Smooth muscle cell of the brain vasculature (primary cell): ENCODE results near the gene C1orf35.

ENCODE experiments used
- DNase-seq: peaks from one replicate; pipeline ENCODE4 v3.0.0-alpha.2; 2012; ENCODE audit warnings: low read depth, low spot score

Gene C1orf35

DNA sequence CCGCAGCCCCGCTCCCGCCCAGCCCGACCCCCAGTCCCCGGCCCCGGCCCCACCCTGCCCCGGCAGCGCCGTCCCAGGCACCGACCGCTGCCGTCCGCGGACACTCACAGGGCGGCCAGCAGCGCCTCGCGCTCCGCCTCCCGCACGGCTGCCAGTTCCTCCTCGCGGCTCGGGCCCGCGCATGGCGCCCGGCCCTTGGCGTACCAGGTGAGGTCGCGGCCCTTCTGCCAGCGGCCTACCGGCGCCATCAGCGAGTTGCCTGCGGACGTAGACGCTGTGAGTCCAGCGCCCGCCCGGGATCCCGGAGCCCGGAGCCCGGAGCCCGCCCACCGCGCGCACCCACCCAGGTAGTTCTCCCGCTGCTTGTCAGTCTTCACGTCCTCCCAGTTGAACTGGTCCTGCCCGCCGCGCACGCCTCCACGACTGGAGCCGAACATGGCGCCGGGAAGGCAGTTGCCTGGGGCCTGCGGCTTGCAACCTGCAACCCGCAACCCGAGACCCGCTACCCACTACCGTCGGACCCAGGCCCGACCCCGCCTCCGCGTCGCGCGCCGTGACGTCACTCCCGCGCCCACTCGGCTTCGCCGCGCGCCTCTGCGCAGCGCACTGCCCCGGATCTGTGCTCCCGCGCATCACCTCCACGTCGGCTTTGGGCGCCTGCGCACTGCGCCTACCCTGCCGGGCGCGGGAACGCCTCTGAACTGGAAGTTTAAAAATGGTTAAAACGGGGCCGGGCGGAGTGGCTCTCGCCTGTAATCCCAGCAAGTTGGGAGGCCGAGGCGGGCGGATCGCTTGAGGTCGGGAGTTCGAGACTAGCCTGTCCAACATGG is at the start of gene C1orf35:
TSS of gene C1orf35 (minus strand) at position 535 of the 830 bp plus-strand sequence. CDS start at position 437, 98 bp downstream.
- DNase-seq: peak; percentile 85

DNA sequence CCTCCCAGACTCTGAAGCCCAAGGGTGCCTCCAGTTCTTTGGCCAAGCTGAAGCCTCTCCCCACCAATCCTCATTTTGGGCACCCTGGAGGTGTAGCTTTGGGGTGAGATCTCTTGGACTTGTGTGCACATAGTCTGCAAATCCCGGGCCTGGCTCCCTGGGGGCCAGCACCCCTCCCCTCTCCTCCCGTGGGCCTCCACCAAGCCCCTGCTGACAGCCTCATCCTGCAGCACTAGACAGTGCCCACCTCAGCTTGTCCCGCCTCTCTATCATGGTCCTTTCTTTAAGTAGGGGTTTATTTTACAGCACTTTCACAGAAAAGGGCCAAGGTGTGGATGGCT is 49.8 kb upstream of the C1orf35 start:
- no peak for DNase-seq

DNA sequence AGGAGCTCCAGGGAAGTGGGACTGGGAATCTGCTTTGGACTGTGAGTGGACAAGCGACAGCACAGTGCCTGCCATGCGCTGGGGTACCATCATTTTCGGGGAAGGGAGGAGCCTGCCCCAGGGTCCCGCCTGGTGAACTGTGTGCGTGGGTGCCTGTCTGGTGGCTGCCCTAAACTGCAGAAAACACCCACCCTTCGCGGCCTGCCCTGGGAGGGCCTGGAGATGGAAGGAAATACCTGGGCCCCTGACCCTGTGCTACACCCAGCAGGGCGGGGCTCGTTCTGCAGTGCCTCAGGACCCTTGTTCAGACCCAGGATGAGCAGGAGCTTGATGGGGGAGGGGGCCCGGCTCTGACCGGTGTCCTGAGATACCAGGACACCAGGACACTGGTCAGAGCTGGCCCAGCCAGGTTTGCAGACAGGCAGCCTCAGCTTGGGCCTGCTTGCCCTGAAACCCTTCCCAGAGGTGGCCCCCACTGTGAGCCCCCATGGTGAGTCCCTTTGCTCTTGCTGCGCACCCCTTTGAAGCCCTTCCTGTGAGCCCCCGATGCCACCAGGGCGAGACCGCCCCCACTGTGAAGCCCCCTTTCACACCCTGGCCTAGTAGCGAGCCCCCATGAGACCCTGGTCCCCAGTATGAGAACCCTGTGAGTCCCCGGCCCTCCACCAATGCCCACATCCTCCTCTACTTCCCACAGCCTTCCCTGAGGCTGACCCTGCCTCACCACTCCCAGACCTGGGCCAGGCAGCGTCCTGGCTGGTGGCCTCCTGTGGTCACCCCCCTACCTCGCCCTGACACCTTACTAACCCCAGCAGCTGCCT is 49.2 kb upstream of the C1orf35 start:
- no peak for DNase-seq

DNA sequence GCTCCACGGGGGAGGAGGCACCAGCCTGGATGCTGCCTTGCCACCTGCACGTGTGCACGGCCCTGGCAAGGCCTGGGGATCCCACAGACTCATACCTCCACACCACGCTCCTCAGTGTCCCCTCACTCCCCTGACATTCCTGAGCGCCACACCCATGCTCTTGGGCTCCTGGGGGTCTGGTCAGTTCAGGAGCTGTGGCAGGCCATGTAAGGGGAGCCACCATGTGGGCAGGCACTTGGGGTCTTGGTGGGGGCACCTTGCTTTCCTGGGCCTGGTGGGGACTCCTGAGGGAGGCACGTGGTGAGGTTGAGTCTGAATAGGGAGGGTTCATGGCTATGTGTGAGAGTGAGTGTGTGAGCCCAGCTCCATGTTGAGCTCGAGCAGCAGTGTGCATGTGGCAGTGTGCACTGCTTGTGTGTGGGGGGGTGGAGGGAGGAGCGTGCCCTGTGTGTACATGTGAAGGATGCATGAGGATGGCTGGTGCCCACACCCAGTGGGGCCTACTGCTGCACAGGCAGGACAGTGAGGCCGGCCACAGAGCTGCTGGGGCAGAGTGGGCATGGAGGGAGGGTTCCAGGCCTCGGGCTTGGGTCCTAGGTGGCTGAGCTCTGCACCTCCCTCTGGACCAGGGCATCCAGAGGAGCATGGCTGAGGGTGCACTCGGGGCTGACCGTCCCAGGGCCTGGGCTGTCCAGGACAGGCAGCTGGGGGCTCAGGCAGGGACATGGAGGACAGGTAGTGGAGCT is 48.2 kb upstream of the C1orf35 start:
- DNase-seq: no peak

DNA sequence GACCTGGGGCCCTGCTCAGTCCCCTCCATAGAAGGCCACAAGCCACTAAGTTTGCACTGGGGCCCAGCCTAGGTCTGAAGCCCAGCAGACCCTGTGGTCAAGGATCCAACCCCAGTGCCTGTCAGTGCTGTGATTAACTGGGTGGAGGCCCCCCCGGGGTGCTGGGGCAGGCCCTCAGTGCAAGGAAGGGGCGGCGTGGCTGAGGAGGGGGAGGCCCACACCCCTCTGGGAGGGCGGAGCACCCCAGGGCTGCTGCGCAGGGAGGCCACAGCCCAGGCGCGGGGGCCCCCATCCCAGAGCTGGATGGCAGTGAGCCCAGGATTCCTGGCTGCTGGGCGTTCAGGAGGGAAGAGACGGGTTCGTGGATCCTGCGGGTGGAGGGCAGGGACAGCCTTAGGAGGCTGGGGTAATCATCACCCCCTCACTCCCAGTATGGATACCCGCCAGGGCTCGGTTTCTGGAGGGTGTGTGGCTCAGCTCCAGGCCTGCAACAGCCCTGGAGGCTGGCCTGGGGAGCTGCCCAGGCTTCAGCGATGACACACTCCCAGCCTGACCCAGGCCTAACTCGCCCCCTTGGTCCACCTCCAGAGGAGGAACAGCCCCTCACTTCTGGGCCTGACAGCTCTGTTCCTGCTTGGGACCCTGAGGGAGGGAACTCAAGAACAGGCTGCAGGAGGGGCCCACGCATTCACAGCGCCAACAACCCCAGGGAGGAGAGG is 47.5 kb upstream of the C1orf35 start:
- no peak for DNase-seq

DNA sequence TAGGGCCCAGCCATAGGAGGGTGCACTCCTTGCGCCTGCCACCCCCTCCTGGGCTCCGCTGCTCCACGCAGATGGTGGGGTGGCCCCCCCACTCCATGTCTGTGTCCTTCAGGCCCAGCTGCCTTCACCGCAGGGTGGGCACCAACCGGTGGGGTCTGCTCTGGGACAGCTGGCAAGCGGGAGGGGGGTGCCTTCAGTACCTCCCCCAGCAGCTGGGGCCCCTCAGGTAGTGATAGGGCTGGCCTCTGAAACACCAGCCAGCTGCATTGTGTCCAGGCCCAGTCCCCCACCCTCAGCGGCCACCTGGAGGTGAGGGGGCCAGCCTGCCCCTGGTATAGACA is 47.0 kb upstream of the C1orf35 start:
- no peak for DNase-seq

DNA sequence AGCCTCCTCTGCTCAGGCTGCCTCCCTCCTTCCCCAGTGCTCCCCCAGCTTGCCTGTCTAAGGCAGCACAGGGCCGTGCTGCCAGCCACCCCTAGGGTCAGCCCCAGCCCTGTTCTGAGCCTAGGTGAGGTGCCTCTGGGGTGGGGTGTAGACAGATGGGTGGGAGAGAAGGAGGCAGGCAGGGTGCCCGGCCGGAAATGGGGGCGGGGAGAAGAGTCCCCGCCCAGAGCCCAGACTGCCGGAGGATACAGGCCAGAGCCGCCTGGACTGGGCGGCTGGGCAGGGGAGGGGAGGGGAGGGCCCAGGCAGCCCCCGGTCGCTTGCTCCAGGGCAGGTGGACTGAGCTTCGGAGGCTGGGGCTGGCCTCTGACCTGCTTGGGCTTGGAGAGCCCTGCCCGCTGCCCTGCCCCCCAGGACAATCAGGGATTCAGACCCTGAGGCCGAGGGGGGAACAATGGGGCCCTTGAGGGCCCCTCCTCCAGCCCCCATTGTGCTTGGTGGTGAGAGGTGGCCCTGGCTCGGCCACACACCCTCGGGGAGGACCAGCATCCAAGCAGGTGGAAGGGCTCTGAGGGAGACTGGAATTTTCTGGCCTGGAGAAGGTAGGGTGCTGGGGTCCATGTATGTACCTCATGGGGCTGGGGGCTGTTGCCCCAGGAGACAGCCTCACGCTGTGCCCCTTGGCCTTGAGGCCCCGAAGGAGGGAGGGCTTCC is 46.4 kb upstream of the C1orf35 start, which contains the start of gene GJC2:
TSS of gene GJC2 (plus strand) at position 525 of the 714 bp plus-strand sequence. CDS start 7,829 bp downstream, outside the sequence.
- no peak for DNase-seq

DNA sequence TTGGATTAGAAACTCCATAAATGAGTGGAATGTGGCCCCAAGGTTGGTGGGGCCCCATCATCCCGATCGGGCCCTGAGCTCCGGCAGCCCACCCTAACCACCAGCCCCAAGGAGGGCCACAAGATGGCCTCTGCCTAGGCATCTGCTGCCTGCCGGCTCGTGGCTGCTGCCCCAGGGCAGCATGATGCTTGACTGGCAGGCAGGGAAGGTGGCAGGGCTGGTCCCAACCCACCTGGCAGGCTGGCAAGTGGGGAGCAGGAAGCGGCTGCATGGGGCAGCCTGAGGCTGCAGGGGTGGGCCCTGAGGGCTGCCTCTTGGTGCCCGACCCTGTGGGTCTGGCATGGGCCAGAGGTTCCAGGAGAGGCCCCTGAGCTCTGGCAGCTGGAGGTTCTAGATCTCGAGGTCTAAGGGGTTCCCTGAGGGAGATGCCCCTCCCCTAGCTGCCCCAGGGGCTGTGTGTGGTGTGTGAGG is 45.8 kb upstream of the C1orf35 start:
- DNase-seq: no peak

DNA sequence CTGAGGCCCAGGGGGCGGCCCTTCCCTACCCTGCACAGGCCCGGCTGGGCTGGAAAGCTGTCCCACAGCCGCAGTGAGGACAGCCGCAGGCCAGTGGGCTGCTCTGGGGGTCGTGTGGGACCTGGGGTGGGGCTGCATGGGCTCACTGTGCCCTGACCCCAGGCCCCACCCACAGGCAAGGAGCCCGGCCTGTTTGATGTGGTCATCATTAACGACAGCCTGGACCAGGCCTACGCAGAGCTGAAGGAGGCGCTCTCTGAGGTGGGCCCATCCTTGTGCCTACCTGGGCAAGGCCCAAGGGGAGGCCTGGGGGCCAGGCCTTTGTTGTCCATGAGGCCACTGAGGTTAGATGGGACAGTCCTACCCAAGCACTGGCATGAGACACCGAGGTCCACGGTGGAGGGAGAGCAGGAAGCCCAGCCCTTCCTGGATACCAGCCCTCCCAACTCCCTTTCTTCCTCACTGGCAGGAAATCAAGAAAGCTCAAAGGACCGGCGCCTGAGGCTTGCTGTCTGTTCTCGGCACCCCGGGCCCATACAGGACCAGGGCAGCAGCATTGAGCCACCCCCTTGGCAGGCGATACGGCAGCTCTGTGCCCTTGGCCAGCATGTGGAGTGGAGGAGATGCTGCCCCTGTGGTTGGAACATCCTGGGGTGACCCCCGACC is 45.2 kb upstream of the C1orf35 start:
- DNase-seq: no peak

DNA sequence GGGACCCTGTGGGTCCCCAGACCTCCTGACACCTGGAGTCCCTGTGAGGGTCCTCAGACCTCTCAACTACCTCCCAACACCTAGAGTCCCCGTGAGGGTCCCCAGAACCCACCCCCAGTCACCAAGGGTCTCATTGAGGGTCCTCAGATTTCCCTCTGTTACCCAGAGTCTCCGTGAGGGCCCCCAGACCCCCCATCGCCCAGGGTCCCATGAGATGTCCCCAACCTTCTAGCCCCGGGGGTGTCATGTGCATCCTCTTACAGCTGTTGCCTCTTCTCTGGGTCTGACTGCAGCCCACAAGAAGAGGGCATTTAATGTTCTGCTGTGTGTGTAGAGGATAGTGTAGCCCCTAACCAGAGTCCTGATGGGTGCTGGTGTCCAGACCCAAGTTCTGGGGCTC is 44.6 kb upstream of the C1orf35 start:
- no peak for DNase-seq

DNA sequence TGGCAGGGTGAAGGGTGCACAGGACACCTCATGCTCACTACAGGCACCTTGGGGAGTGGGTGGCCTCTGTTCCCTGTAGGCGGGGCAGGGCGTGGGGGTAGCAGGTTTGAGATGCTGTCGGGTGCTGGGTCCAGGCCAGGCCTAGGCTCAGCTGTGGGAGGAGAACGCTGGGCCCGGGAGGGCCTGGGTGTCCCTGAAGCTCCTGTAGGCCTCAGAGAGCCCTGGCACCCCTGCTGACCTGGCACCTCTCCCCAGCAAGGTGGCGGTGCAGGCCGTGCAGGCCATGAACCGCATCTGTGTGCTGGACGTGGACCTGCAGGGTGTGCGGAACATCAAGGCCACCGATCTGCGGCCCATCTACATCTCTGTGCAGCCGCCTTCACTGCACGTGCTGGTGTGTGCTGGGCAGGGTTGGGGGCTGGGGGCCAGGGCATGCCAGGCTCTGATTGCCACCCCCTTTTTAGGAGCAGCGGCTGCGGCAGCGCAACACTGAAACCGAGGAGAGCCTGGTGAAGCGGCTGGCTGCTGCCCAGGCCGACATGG is 44.1 kb upstream of the C1orf35 start:
- no peak for DNase-seq

DNA sequence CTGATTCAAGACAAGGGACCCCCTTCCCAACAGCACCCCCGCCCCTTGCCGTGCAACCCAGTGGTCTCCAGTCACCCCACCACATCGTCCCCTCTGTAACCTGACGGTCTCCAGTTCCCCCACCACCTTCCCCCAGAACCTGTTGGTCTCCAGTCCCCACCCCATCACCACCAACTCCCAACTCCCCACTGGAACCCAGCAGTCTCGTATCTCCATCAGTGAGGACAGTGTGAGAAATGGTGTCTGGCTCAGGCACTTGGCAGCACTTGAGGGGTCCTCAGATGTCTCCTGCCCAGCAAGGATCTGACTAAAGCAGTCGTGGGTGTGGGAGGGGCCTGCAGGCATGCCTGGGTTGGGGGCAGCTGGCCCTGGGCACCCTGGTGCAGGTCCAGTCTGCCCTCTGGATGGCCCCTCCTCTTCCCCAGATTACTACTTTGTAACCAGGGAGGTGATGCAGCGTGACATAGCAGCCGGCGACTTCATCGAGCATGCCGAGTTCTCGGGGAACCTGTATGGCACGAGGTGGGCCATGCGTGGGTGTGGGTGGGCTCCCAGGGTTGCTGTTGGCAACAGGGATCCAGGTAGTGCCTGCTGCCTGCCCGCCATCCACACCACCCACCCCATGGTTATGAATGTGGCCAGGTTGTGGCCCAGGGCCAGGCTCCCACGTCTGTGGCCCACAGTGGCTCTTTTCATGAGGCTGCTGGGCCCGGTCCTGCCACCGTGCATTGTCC is 43.5 kb upstream of the C1orf35 start:
- DNase-seq: no peak

DNA sequence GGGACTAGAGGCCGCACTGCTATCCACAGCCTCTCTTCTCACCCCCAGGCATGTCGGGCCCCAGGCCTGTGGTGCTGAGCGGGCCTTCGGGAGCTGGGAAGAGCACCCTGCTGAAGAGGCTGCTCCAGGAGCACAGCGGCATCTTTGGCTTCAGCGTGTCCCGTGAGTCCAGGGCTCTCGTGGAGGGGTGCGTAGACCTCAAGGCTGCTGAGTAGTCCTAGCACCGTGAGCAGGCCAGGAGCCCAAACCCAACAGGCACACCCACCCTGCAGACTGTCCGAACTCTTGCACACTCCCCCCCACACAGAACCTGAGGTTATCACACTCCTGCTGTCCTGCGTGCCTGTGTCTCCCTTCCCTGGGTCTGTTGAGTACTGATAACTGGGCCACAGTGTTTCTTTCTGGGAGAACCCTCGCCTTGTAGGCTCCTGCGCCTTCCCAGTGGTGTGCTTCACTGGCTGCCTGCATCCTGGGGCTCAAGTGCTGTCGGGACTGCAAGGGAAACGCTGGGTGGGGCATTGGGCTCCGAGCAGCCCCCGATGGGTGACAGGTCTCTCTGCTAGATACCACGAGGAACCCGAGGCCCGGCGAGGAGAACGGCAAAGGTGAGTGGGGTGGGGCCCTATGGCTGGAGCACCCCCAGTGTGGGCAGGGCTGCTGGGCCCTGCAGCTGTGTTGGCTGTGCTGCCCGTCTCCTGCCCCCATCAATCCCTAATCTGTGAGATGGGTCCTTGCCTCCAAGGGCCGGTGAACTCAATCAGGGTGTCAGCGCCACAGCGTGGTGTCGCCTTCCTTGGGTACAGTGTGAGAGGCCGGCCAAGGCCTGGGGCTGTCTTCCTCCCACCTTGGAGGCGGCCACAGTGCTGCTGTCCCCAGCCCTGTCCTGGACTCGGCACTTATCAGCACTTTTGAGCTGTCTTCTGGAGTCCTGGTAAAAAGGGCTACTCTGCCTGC is 42.6 kb upstream of the C1orf35 start:
- DNase-seq: no peak

DNA sequence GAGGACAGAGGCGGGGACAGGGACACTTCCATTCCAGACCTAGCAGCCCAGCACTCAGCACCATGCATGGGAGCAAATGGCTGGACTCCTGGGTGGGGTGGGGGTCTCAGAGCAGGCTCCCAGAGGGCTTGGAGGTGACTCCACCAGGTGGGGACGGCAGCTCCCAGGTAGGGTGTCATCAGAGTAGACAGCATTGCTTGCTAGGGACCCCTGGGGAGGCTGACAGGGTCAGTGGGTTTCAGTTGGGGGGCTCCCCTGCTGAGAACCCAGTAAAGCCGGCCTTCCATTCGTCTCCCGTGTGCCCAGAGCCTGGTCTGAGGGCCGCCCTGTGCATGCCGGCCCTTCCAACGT is 41.8 kb upstream of the C1orf35 start:
- DNase-seq: no peak

DNA sequence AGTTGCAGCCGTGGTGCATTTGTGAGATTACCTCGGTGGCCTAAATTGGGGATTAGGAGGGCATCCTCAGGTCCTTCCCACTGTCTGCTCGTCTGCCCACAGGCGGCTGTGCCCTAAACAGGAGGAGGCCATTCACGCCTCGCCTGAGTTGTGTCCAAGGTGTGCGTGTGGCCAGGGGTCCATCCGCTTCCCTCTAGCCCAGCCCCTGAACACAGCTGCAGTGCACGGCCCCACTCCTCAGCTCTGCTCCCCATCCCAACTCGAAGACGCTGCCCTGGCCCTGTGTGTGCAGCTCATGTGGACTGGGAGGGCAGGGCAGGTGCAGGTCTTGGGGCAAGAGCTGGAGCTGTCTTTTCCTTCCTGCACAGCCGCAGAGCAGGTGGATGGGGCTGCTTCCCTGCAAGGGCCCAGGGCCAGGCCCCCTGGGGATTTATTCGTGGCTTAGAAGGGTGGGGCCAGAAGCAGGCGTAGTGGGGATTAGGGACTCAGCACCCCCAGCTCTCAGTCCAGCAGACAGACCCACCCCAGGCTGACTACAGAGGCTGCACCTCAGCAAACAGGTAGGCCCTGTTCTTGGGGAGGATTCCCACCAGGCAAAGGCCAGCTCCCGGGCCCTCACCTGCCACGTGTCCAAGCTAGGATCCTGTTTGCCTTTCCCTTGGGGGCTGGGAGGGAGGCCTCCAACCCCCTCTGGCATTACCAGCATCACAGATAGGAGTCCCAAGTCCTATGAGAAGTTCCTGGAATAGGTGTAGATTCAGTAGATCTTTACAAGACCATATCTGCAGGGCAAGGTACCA is 41.3 kb upstream of the C1orf35 start:
- DNase-seq: no peak

DNA sequence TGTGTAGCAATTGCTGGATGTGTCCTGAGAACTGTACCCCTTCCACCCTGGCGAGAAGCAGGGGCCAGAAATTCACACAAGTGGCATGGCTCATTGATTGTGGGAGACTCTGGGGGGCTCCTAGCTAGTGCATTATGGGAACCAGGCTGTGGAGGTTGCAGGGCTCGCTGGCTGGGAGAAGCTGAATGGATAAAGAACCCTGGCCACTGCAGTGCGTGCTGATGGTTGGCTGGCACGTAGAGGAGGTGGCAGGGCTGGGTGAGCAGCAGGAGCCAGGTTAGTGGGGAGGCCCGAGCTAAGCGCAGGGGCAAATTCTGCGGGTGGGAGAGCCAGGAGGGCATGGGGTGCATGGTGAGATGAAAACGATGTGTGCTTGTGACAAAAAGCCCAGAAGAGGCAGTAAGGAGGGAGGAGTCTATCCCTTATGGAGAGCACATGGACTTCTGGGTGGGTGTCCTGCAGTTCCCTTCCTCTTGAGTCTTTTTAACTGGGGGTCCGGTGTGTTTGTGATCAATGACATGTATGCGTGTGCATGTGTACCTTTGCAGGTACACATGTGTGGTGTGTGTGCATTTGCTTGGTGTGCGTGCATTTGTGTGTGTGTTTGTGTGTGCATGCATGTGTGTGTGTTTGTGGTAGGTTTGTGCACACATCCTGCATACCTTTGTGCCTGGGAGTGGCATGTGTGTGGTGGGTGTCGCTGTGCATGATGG is 40.5 kb upstream of the C1orf35 start:
- no peak for DNase-seq

DNA sequence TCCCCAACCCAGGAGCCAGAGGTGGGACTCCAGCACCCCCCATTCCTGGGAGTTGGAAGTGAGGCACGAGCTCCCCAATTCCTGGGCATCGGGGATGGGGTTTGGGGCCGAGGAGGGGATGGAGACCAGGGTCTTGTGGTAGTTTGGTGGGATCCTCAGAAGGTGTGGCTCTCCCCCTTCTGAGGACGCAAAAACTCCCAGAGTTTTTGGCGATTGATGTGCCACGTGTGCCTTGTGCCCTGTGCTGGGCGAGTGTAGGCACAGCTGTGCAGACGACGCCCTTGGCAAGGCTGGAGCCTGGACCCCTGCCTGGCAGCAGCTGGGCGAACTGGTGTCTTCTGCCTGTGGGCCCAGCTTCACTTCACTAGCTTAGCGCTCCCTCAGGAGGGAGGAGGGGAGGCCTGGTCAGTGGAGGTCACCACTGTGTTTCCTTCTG is 39.6 kb upstream of the C1orf35 start:
- no peak for DNase-seq
